MCF 10A (cell line): Measurements from ENCODE around the gene KDM2A. TPM values are rescaled to one million over a fixed set of nuclear protein-coding genes. Genes with fewer than 3 reads are reported as not detected.

ENCODE experiments used
- BruUV-seq: library from RNA; stranded (reverse); fragments of 400-500 nt; replicated peaks from 2 replicates; lab custom pipeline; 2021; lab: Mats Ljungman, UMichigan
- CTCF ChIA-PET: fragments of 300-600 bp; sonication (Branson Sonifier 250); formaldehyde crosslinking; extraction: SDS; loops from one replicate; lab custom pipeline; 2021; ENCODE audit warnings: antibody characterized with exemption, inconsistent platforms; lab: Yijun Ruan, JAX
- POLR2A ChIA-PET: fragments of 300-600, 350-650 bp; sonication (Branson Sonifier 250); formaldehyde crosslinking; extraction: SDS; loops from one replicate; lab custom pipeline; 2020; ENCODE audit warnings: antibody characterized with exemption, inconsistent platforms; lab: Yijun Ruan, JAX
- DNase-seq: peaks from one replicate; pipeline ENCODE4 v3.0.0-alpha.2; 2018; ENCODE audit not compliant: unreplicated experiment
- H3K27ac Mint-ChIP-seq: one replicate; pipeline ENCODE4 v1.8.0; 2022; ENCODE audit warnings: mild to moderate bottlenecking, low read depth, mixed read lengths; ENCODE audit not compliant: unreplicated experiment
- H3K27me3 Mint-ChIP-seq: one replicate; pipeline ENCODE4 v1.8.0; 2022; ENCODE audit warnings: mixed read lengths; ENCODE audit not compliant: insufficient read depth, unreplicated experiment
- H3K36me3 Mint-ChIP-seq: one replicate; pipeline ENCODE4 v1.8.0; 2022; ENCODE audit warnings: mild to moderate bottlenecking, moderate library complexity, mixed read lengths; ENCODE audit not compliant: insufficient read depth, unreplicated experiment
- H3K4me1 Mint-ChIP-seq: one replicate; pipeline ENCODE4 v1.8.0; 2022; ENCODE audit warnings: mixed read lengths; ENCODE audit not compliant: insufficient read depth, unreplicated experiment
- H3K4me3 Mint-ChIP-seq: one replicate; pipeline ENCODE4 v1.8.0; 2022; ENCODE audit warnings: mild to moderate bottlenecking, moderate library complexity, mixed read lengths; ENCODE audit not compliant: unreplicated experiment
- H3K9me3 Mint-ChIP-seq: one replicate; pipeline ENCODE4 v1.8.0; 2022; ENCODE audit warnings: mixed read lengths; ENCODE audit not compliant: unreplicated experiment
- intact Hi-C: fragments of 100-400 bp; cut with micrococcal nuclease; formaldehyde crosslinking; loops from 2 replicates; pipeline ENCODE4 v1.14.1; 2022
- total RNA-seq: library from RNA; stranded (reverse); gene quantifications from 2 replicates; pipeline ENCODE4 v1.2.3, GENCODE V29; 2022
- TF ChIP-seq, protein P1 (sequence below): fragments of 200-600 bp; IDR thresholded peaks from one replicate; pipeline ENCODE4 v1.8.0; 2022; ENCODE audit warnings: antibody characterized with exemption, mild to moderate bottlenecking; ENCODE audit not compliant: unreplicated experiment

The KDM2A gene
- total RNA-seq, 1 experiment from 2014 or later: 63.8 TPM

DNA sequence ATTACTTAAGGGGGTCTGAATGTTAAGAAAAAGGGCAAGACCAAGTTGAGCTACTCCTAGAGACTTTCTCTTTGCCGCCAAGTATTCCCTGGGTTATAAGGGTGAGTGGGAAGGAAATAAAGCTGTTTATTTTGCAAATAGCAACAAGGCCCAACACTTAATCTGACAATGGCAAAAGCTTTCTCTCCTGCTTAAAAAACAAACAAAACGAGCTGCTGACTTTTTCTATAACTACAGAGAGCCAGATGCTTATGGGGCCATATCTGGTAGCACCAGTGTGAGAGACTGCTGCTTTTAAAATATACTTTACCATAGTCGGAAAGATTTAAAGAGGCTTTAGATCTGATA lies 2.3 kb upstream of the KDM2A start:
- Mint-ChIP-seq H3K27ac (no peak overlapping the region), H3K4me3 (no peak overlapping the region), H3K27me3 (no peaks in the 10 kb centered on the region), H3K36me3 (peaks cover 3% of the 10 kb centered on the region), H3K9me3 (no peaks in the 10 kb centered on the region), H3K4me1 (peaks cover 15% of the 10 kb centered on the region)
- no peak for DNase-seq
- intact Hi-C loops: no loop called here
- ChIA-PET POLR2A (interaction anchor here (0.8 to 2.8 kb wide), 4 partner anchors 10 to 61 kb away, joined by 3 to 12 read pairs (median 4); partner anchors contain the start of gene RHOD), CTCF (no interaction called here)
- TF ChIP-seq, protein P1, sequence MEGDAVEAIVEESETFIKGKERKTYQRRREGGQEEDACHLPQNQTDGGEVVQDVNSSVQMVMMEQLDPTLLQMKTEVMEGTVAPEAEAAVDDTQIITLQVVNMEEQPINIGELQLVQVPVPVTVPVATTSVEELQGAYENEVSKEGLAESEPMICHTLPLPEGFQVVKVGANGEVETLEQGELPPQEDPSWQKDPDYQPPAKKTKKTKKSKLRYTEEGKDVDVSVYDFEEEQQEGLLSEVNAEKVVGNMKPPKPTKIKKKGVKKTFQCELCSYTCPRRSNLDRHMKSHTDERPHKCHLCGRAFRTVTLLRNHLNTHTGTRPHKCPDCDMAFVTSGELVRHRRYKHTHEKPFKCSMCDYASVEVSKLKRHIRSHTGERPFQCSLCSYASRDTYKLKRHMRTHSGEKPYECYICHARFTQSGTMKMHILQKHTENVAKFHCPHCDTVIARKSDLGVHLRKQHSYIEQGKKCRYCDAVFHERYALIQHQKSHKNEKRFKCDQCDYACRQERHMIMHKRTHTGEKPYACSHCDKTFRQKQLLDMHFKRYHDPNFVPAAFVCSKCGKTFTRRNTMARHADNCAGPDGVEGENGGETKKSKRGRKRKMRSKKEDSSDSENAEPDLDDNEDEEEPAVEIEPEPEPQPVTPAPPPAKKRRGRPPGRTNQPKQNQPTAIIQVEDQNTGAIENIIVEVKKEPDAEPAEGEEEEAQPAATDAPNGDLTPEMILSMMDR: no peak
- no TSS peak for BruUV-seq

DNA sequence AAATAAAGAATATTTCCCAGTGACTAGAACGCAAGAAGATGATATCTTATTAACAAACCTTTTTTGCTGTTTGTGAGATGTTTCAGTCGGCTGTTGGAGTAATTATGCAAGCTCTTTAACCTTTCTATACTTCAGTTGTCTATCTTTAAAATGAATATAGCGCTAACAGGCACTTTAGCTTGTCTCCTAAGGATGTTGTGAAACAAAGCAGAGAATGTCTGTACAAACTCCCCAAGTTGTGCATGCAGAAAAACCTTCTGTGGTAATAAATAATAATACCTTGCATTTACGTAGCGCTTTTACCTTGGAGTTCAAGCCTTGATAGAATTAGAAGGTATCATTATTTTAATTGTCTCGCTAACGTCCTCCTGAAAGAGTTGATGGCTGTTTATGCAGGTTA lies 1.9 kb upstream of the KDM2A start:
- no peak for DNase-seq
- Mint-ChIP-seq H3K36me3 (peaks cover 7% of the 10 kb centered on the region), H3K9me3 (no peaks in the 10 kb centered on the region), H3K27ac (no peak overlapping the region), H3K4me3 (no peak overlapping the region), H3K27me3 (no peaks in the 10 kb centered on the region), H3K4me1 (peaks cover 17% of the 10 kb centered on the region)
- TF ChIP-seq, protein P1: no peak
- intact Hi-C loops: no loop called here
- POLR2A ChIA-PET: interaction anchor here (0.7 to 2.8 kb wide), 4 partner anchors 9 to 154 kb away, joined by 3 to 12 read pairs (median 3); partner anchors contain the start of gene RHOD
- CTCF ChIA-PET: no interaction called here
- BruUV-seq: no TSS peak

DNA sequence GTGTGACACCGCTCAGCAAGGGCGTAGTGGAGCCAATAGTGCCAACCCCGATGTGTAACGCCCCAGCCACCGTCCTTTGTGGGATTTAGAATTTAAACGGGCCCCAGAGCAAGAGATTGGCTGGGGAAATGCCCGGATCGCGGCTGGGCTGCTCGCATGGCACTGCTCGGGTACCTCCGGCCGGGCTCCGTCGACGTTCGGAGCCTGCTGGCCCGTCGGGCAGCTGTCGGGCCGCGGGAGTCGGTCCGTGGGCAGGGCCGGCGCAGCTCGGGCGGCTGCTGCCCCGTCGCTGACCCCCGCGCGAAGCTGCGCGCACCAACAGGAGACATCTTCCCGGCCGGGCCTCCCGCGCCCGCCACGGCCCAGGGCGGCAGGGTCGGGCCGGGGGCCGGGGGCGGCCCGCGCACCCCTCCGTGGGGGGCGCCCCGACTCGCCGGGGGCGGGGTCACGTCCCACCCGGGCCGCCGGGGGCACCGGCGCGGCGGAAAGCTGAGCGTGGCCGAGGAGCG lies 1.3 kb upstream of the KDM2A start:
- no peak overlapping the region for H3K27ac Mint-ChIP-seq
- CTCF ChIA-PET: no interaction called here

DNA sequence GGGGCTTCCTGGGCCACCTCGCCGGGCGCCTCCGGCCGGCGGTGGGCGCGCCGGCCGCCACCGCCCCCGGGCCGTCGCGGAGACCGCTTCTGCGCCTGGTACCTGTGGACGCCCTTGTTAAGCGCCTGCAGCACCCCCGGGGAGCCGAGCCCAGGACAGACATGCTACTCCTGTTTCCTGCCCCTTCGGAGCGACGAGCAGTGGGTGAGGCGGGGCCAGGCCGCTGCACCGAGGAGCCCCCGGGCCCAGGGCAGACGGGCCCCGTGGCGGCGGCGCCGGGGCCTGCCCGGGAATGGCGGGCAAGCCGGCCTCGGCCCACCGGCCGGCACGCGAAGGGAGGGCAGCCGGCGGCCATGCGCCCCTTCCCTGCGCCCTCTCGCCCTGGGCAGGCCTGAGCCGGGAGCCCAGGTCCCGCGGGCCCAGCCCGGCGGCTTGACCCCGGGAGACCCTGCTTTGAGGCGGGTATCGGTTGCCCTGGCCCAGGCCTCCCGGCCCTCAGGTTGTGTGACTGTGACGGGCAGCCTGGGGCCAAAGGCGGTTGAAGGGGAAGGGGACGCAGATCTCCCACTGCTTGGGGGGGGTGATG lies 789 bp upstream of the KDM2A start:
- Mint-ChIP-seq H3K9me3 (no peaks in the 10 kb centered on the region), H3K4me3 (peak overlapping the region; percentile 93), H3K27me3 (no peaks in the 10 kb centered on the region), H3K4me1 (peaks cover 17% of the 10 kb centered on the region), H3K36me3 (peaks cover 16% of the 10 kb centered on the region), H3K27ac (peak overlapping the region; percentile 88)
- no peak for DNase-seq
- intact Hi-C loops: loop anchor here (2.0 kb wide), 1 partner anchor 123 kb away; no protein-coding TSS in a partner anchor
- BruUV-seq: no TSS peak
- CTCF ChIA-PET: interaction anchor here (0.6 to 1.0 kb wide), 4 partner anchors 22 to 1339 kb away, joined by 3 to 6 read pairs (median 3); no protein-coding TSS in a partner anchor
- POLR2A ChIA-PET: interaction anchor here (0.6 to 4.5 kb wide), 4 partner anchors 56 to 122 kb away, joined by 3 to 52 read pairs (median 5); partner anchors contain the start of gene RHOD
- TF ChIP-seq, protein P1: no peak

More for the DNA sequence above, 1.3 kb upstream of the KDM2A start:
- H3K4me3 Mint-ChIP-seq: no peak overlapping the region
- H3K9me3 Mint-ChIP-seq: no peaks in the 10 kb centered on the region
- intact Hi-C loops: loop anchor here (2.0 kb wide), 1 partner anchor 123 kb away; no protein-coding TSS in a partner anchor
- H3K36me3 Mint-ChIP-seq: peaks cover 11% of the 10 kb centered on the region
- H3K27me3 Mint-ChIP-seq: no peaks in the 10 kb centered on the region
- DNase-seq: no peak
- no TSS peak for BruUV-seq
- POLR2A ChIA-PET: interaction anchor here (0.7 to 2.8 kb wide), 4 partner anchors 9 to 154 kb away, joined by 3 to 12 read pairs (median 3); partner anchors contain the start of gene RHOD
- H3K4me1 Mint-ChIP-seq: peaks cover 17% of the 10 kb centered on the region
- TF ChIP-seq, protein P1: no peak
